Measurements from ENCODE around the gene CCDC195.
A peak's percentile ranks its signal among the peaks of the same experiment; 100 is the strongest.

GRCh38 chr2:224749136-224749535, 33.0 kb upstream of the CCDC195 start:
- TF ChIP-seq POLR2A (IDR thresholded peaks at IDR 0.05; ENCODE audit: low read length) (no peak), CTCF (IDR thresholded peaks at IDR 0.05) (peak; percentile 13; the same call in 1 of the 3 replicates), RCOR1 (IDR thresholded peaks at IDR 0.05; ENCODE audit: low read depth, low read length) (no peak), JUN (IDR thresholded peaks at IDR 0.05) (no peak), SMC3 (IDR thresholded peaks at IDR 0.05) (no peak)
